ENCODE data around the gene ODC1.

DNA sequence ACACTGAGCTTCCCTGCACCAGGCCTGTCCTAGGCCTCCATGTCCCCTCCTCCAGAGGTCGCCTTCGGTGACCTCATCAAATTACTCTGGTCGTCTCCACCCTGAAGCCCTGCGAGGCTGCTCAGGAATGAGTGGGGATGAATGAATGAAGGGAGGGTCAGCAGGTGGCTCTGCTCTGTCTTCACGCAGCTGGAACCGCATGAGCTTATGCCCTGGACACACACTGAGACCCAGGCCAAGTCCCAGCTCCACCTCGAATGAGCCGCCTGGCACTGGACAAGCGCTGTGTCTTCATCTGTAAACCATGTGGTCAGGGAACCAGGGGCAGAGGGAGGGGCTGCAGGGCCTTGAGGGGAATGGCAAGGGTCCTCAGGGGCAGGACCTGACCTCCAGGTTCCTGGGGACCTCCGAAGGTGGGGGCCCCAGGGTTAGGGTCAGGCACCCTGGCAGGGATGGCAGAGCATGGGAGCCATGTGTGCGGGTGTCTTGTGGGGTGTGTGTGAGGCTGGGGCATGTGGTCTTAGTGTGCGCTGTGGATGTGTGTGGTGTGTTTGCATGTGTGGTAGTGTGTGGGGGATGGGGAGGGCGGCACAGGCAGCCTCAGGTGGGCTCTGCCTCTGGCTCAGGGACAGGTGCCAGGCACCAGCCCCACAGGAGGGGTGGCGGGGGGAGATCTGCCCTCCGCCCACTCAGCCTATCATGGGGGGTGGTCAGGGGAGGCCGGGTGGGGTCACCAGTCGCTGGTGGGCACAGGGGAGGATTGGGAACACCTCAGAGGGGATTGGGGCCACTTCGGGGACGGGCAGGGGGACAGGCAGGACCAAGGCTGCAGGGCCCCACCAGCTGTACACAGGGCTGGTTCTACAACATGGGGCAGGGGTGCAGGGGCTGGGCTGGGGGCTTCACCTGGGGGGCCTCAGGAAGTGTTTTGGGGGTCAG, 13.9 kb downstream of the ODC1 start:
- TF ChIP-seq, protein P1, sequence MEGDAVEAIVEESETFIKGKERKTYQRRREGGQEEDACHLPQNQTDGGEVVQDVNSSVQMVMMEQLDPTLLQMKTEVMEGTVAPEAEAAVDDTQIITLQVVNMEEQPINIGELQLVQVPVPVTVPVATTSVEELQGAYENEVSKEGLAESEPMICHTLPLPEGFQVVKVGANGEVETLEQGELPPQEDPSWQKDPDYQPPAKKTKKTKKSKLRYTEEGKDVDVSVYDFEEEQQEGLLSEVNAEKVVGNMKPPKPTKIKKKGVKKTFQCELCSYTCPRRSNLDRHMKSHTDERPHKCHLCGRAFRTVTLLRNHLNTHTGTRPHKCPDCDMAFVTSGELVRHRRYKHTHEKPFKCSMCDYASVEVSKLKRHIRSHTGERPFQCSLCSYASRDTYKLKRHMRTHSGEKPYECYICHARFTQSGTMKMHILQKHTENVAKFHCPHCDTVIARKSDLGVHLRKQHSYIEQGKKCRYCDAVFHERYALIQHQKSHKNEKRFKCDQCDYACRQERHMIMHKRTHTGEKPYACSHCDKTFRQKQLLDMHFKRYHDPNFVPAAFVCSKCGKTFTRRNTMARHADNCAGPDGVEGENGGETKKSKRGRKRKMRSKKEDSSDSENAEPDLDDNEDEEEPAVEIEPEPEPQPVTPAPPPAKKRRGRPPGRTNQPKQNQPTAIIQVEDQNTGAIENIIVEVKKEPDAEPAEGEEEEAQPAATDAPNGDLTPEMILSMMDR (IDR thresholded peaks at IDR 0.05), result no peak
- no peak for TF ChIP-seq POLR2A (IDR thresholded peaks at IDR 0.05)

Data from uterus (tissue), 2 donors.